ENCODE data around the gene DLG2. TPM values are rescaled to one million over a fixed set of nuclear protein-coding genes. Genes with fewer than 3 reads are reported as not detected.

The DLG2 gene
- total RNA-seq, 4 donors from 2014 or later, result 6.5 to 14.6 (median 7.2) TPM

DNA sequence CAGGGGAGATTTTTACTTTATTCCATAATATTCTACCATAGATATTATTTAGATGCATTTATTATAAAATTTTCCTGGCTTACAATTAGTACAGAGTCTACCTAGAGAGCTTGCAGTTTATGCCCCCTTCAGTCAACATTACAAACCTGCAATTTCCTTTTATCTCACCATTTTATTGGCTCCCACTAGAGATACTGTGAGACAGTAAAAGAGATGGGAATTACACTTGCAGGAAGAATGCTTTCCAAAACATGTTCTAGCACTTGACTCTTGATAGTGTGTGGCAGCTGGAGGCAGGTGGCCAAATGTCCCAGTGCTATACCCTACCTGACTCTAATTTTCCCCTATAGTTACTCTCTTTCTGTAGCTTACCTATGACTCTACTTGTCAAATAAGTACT is 863.2 kb downstream of the DLG2 start:
- no peak overlapping the region for H3K27ac ChIP-seq
- TF ChIP-seq EP300 (IDR thresholded peaks at IDR 0.05) (no peak), POLR2A (IDR thresholded peaks at IDR 0.05) (no peak)
- TF ChIP-seq, protein P1, sequence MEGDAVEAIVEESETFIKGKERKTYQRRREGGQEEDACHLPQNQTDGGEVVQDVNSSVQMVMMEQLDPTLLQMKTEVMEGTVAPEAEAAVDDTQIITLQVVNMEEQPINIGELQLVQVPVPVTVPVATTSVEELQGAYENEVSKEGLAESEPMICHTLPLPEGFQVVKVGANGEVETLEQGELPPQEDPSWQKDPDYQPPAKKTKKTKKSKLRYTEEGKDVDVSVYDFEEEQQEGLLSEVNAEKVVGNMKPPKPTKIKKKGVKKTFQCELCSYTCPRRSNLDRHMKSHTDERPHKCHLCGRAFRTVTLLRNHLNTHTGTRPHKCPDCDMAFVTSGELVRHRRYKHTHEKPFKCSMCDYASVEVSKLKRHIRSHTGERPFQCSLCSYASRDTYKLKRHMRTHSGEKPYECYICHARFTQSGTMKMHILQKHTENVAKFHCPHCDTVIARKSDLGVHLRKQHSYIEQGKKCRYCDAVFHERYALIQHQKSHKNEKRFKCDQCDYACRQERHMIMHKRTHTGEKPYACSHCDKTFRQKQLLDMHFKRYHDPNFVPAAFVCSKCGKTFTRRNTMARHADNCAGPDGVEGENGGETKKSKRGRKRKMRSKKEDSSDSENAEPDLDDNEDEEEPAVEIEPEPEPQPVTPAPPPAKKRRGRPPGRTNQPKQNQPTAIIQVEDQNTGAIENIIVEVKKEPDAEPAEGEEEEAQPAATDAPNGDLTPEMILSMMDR (IDR thresholded peaks at IDR 0.05), result no peak
- H3K9me3 ChIP-seq, result peaks cover 0 to 7% (median 3%) of the 10 kb centered on the region in 4 donors
- H3K36me3 ChIP-seq, result no peaks in the 10 kb centered on the region
- H3K4me3 ChIP-seq, result no peak overlapping the region
- H3K4me1 ChIP-seq, result no peaks in the 10 kb centered on the region
- H3K27me3 ChIP-seq, result no peaks in the 10 kb centered on the region
- no peak for DNase-seq (ENCODE audit: low spot score in 2 of 2)

DNA sequence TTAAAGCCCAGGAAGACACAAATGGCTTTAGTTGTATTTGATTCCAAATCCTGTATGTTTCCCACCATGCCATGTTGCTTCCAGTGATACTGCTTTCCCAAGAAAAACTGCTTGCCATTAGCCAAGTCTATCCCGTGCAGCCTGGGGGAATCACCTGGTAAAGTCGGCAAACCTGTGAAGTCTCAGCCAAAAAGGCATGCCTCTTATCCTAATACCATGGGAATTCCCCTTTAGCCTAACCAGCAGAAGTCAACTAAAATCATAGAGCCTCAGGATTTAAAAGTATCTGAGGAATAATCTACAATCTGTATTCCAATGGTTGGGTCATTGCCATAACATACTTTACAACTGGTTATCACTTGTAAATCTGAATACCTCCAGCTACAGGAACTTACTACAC is 869.4 kb downstream of the DLG2 start:
- no peaks in the 10 kb centered on the region for H3K27me3 ChIP-seq
- no peaks in the 10 kb centered on the region for H3K4me1 ChIP-seq
- 82 to 84% methylated on average over 2 of the region's 2 CpGs for WGBS, 2 donors
- DNase-seq (ENCODE audit: low spot score in 2 of 2), result no peak
- H3K27ac ChIP-seq, result no peak overlapping the region
- no peaks in the 10 kb centered on the region for H3K36me3 ChIP-seq
- TF ChIP-seq, protein P1 (IDR thresholded peaks at IDR 0.05), result no peak
- TF ChIP-seq EP300 (IDR thresholded peaks at IDR 0.05) (no peak), POLR2A (IDR thresholded peaks at IDR 0.05) (no peak)
- no peaks in the 10 kb centered on the region for H3K9me3 ChIP-seq
- H3K4me3 ChIP-seq, result no peak overlapping the region

DNA sequence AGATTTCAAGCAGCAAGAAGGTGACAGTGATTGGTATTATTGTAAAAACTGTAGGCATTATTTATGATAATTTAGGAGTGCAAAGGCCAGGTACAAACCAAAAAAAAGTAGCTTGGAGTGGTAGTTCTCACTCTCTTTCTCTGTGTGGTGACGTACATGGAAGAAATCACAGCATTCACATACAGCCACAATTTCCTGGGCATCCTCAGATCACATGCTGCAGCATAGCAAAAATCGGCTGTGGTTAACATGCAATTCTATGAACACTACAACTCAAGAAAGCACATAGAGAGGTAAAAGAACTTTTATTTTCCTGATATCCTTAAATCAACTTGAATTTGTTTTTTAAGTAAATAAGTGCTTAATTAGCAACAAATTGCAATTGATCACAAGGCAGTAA is 875.8 kb downstream of the DLG2 start:
- H3K4me3 ChIP-seq, result no peak overlapping the region
- no peak overlapping the region for H3K27ac ChIP-seq
- no peak for DNase-seq (ENCODE audit: low spot score in 2 of 2)
- H3K4me1 ChIP-seq, result no peaks in the 10 kb centered on the region
- H3K27me3 ChIP-seq, result no peaks in the 10 kb centered on the region
- TF ChIP-seq, protein P1 (IDR thresholded peaks at IDR 0.05), result no peak
- TF ChIP-seq EP300 (IDR thresholded peaks at IDR 0.05), result no peak
- no peak for TF ChIP-seq POLR2A (IDR thresholded peaks at IDR 0.05)
- WGBS, 2 donors, result 75 to 79% methylated on average over 2 of the region's 2 CpGs
- no peaks in the 10 kb centered on the region for H3K36me3 ChIP-seq
- H3K9me3 ChIP-seq, result no peaks in the 10 kb centered on the region

DNA sequence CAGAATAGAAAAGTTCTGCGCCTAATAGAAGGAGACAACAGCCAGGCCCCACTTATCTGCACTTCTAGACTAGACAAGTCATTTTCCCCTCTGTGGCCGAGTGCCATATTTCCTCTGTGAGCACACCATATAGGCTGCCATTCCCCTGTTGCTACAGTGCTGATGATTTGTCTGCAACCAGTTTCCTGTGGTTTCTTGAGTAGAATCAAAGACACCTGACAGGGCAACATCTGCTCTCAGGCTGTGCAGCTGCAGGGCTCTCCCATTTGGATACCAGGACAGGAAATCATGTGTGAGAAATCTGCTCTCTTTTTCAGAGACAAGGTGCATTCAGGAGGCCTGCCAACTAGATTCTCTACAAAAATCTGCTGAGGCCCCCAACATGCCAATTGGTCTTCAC is 879.3 kb downstream of the DLG2 start:
- TF ChIP-seq, protein P1 (IDR thresholded peaks at IDR 0.05), result no peak
- H3K36me3 ChIP-seq, result no peaks in the 10 kb centered on the region
- no peak for DNase-seq (ENCODE audit: low spot score in 2 of 2)
- H3K4me3 ChIP-seq, result no peak overlapping the region
- 77 to 80% methylated on average over 2 of the region's 2 CpGs for WGBS, 2 donors
- no peaks in the 10 kb centered on the region for H3K27me3 ChIP-seq
- no peaks in the 10 kb centered on the region for H3K4me1 ChIP-seq
- H3K27ac ChIP-seq, result no peak overlapping the region
- H3K9me3 ChIP-seq, result no peaks in the 10 kb centered on the region

DNA sequence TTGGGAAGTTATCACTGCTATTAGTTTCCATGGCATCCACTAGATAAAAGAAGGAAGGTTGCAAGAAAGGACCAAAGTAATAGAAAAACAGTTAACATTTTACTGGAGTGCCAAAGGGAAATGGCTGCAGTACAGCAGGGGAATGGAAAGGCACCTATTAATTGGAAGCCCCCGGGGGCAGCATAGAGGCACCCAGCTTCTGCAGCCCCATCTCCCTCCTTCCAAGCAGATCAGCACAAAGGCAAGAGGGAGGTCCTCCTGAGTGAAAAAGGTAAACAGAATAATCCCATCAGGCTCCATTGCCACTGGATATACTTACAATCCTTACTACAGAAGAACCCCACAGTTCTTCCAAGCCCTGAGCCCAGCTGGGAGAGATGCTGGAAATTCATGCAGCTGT is 887.1 kb downstream of the DLG2 start:
- DNase-seq (ENCODE audit: low spot score in 2 of 2), result no peak
- H3K4me1 ChIP-seq, result no peaks in the 10 kb centered on the region
- H3K27ac ChIP-seq, result no peak overlapping the region
- H3K27me3 ChIP-seq, result no peaks in the 10 kb centered on the region
- H3K4me3 ChIP-seq, result no peak overlapping the region
- no peak for TF ChIP-seq POLR2A (IDR thresholded peaks at IDR 0.05)
- no peak for TF ChIP-seq EP300 (IDR thresholded peaks at IDR 0.05)
- TF ChIP-seq, protein P1 (IDR thresholded peaks at IDR 0.05), result no peak
- WGBS, 2 donors, result 75 to 92% methylated on average over 1 of the region's 1 CpG
- no peaks in the 10 kb centered on the region for H3K36me3 ChIP-seq
- H3K9me3 ChIP-seq, result no peaks in the 10 kb centered on the region

All from tibial nerve (tissue), 4 donors.